Measurements from ENCODE around the gene TMEM263. TPM values are rescaled to one million over a fixed set of nuclear protein-coding genes. Genes with fewer than 3 reads are reported as not detected.

Gene TMEM263
- polyA plus RNA-seq, 2 of the 4 experiments (the other 2 are of a cell fraction): 33.4 to 45.6 TPM

GRCh38 chr12:106918746-106919145 lies 37.0 kb upstream of the TMEM263 start:
- 3% methylated on average over 3 of the region's 3 CpGs for WGBS (ENCODE audit: missing lambda C conversion rate)
- TF ChIP-seq HMGXB4 (CRISPR knock-in tag; IDR thresholded peaks at IDR 0.05; ENCODE audit: borderline replicate concordance) (no peak), SMC3 (IDR thresholded peaks at IDR 0.05) (peak; percentile 75), RAD21 (conservative IDR thresholded peaks at IDR 0.05 in 1 of 2, IDR thresholded peaks at IDR 0.05 in 1 of 2) (peak; percentile 83 to 91), CTCF (IDR thresholded peaks at IDR 0.05) (peak; percentile 85)
- Histone ChIP-seq H3K4me1 (no peaks in the 10 kb centered on the region), H3K27ac (no peak overlapping the region), H3K9me3 (no peaks in the 10 kb centered on the region), H3K4me3 (no peak overlapping the region), H3K4me2 (no peak overlapping the region)
- DNase-seq (ENCODE audit: low read depth in 1 of 2, low spot score in 1 of 2): peak in 1 of 2 experiments; percentile 43
- no peak for FAIRE-seq
- CTCF ChIA-PET: interaction anchor here (0.7 to 3.9 kb wide), 35 partner anchors 9 to 1498 kb away, joined by 3 to 49 read pairs (median 4); partner anchors contain the start of gene POLR3B
- ATAC-seq: peak in 1 of 2 experiments; percentile 80; a peak in 4 of 6 replicates
- POLR2A ChIA-PET: interaction anchor here (0.6 to 1.2 kb wide), 2 partner anchors 43 to 561 kb away, joined by 3 to 11 read pairs; partner anchors contain the start of gene POLR3B

GRCh38 chr12:106919910-106920544 lies 35.7 kb upstream of the TMEM263 start:
- Histone ChIP-seq H3K4me3 (no peak overlapping the region), H3K4me1 (no peaks in the 10 kb centered on the region), H3K27ac (no peak overlapping the region), H3K9me3 (no peaks in the 10 kb centered on the region), H3K4me2 (no peak overlapping the region)
- ChIA-PET POLR2A (interaction anchor here (0.6 kb wide), 1 partner anchor 145 kb away, joined by 3 read pairs; the partner anchor contains the start of gene RIC8B), CTCF (interaction anchor here (0.6 to 3.9 kb wide), 47 partner anchors 8 to 1786 kb away, joined by 3 to 49 read pairs (median 4); partner anchors contain the start of genes POLR3B and TMEM263)
- ATAC-seq: peak; percentile 44 to 74; a peak in 3 of 6 replicates
- FAIRE-seq: peak; percentile 51
- DNase-seq (ENCODE audit: low read depth in 1 of 2, low spot score in 1 of 2): peak; percentile 55 to 59
- TF ChIP-seq MYC (IDR thresholded peaks at IDR 0.05; ENCODE audit: borderline replicate concordance, low read length) (no peak), CBX2 (IDR thresholded peaks at IDR 0.05; ENCODE audit: borderline replicate concordance, low read depth) (no peak), MAZ (IDR thresholded peaks at IDR 0.05; ENCODE audit: borderline replicate concordance, low read depth, low read length) (no peak), HOXA7 (CRISPR knock-in tag; IDR thresholded peaks at IDR 0.05) (no peak), HOXB13 (CRISPR knock-in tag; IDR thresholded peaks at IDR 0.05; ENCODE audit: low read depth) (no peak), ZNF302 (CRISPR knock-in tag; IDR thresholded peaks at IDR 0.05) (no peak), USF2 (IDR thresholded peaks at IDR 0.05) (no peak), FOSL2 (IDR thresholded peaks at IDR 0.05) (no peak), FOSL2 (CRISPR knock-in tag; IDR thresholded peaks at IDR 0.05) (no peak), RAD21 (conservative IDR thresholded peaks at IDR 0.05 in 1 of 2, IDR thresholded peaks at IDR 0.05 in 1 of 2) (peak; percentile 86 to 89), ZFP36 (IDR thresholded peaks at IDR 0.05; ENCODE audit: borderline replicate concordance, partially characterized antibody) (no peak), CEBPB (IDR thresholded peaks at IDR 0.05) (no peak), CTCF (IDR thresholded peaks at IDR 0.05) (peak; percentile 91), CBX8 (IDR thresholded peaks at IDR 0.05) (no peak), CHD4 (IDR thresholded peaks at IDR 0.05; ENCODE audit: borderline replicate concordance) (no peak), SMC3 (IDR thresholded peaks at IDR 0.05) (peak; percentile 76), TP53 (CRISPR knock-in tag; IDR thresholded peaks at IDR 0.05) (no peak), JUNB (IDR thresholded peaks at IDR 0.05) (no peak), CHD2 (IDR thresholded peaks at IDR 0.05; ENCODE audit: low read length, partially characterized antibody) (no peak), FOSB (CRISPR knock-in tag; IDR thresholded peaks at IDR 0.05) (no peak)
- WGBS (ENCODE audit: missing lambda C conversion rate): 25% methylated on average over 4 of the region's 4 CpGs
